SK-N-MC (cell line): ENCODE results near the gene AHR.

Source experiments
- EZH2 ChIP-seq: fragments of 200-600 bp; sonication (generic); IDR thresholded peaks from one replicate; pipeline ENCODE4 v1.6.1; 2017; ENCODE audit warnings: antibody characterized with exemption
- FOXP2 ChIP-seq: optimal IDR thresholded peaks from 2 replicates; pipeline ENCODE3; 2011; ENCODE audit warnings: mild to moderate bottlenecking, moderate library complexity; ENCODE audit not compliant: insufficient read depth; ENCODE audit errors: extremely low read length, control extremely low read depth
- POLR2AphosphoS5 ChIP-seq: IDR thresholded peaks from 2 replicates; pipeline ENCODE4 v1.6.1; 2012; ENCODE audit warnings: mild to moderate bottlenecking, low read depth, low read length, borderline replicate concordance

- TF ChIP-seq EZH2 (no peak), POLR2AphosphoS5 (no peak), FOXP2 (no peak)
Observed at GRCh38 chr7:17256375-17256774, 42.1 kb upstream of the AHR start.
